ENCODE results near the gene ADAR. TPM values are rescaled to one million over a fixed set of nuclear protein-coding genes. Genes with fewer than 3 reads are reported as not detected.

Gene ADAR
- total RNA-seq, 4 donors from 2014 or later: 89.1 to 168 (median 114) TPM

GRCh38 chr1:154553056-154554030 is 54.6 kb downstream of the ADAR start:
- intact Hi-C loops (cut with DNase I): no loop called here
- H3K4me1 ChIP-seq: peaks cover 28 to 36% of the 10 kb centered on the region in 2 donors
- peaks cover 66 to 68% of the 10 kb centered on the region in 2 donors for H3K36me3 ChIP-seq
- H3K4me3 ChIP-seq (replicated peaks in 1 of 3): no peak overlapping the region
- no peaks in the 10 kb centered on the region for H3K9me3 ChIP-seq
- H3K27ac ChIP-seq: no peak overlapping the region
- no peaks in the 10 kb centered on the region for H3K27me3 ChIP-seq
- no peak for DNase-seq
- TF ChIP-seq POLR2A (IDR thresholded peaks at IDR 0.05): no peak
- TF ChIP-seq CTCF (IDR thresholded peaks at IDR 0.05): no peak
- 73 to 82% methylated on average over 11 to 12 of the region's 12 CpGs for WGBS, 2 donors

- Histone ChIP-seq H3K27ac (peak overlapping the region in 2 of 3 donors; percentile 15 to 38), H3K9me3 (no peaks in the 10 kb centered on the region), H3K36me3 (peaks cover 66 to 68% of the 10 kb centered on the region in 2 donors), H3K4me1 (peaks cover 21 to 30% of the 10 kb centered on the region in 2 donors), H3K4me3 (replicated peaks in 1 of 3) (no peak overlapping the region), H3K27me3 (no peaks in the 10 kb centered on the region)
- TF ChIP-seq CTCF (IDR thresholded peaks at IDR 0.05): no peak
- 38 to 48% methylated on average over 6 of the region's 6 CpGs for WGBS, 2 donors
- intact Hi-C loops (cut with DNase I): no loop called here
- DNase-seq: peak; percentile 57 to 62
These were observed 56.0 kb downstream of the ADAR start for GRCh38 chr1:154552036-154552435.

GRCh38 chr1:154551474-154551873 is 56.5 kb downstream of the ADAR start:
- intact Hi-C loops (cut with DNase I): no loop called here

GRCh38 chr1:154550657-154551056 is 57.3 kb downstream of the ADAR start:
- intact Hi-C loops (cut with DNase I): no loop called here
- TF ChIP-seq CTCF (IDR thresholded peaks at IDR 0.05) (no peak), POLR2A (IDR thresholded peaks at IDR 0.05) (no peak)
- WGBS, 2 donors: 67 to 76% methylated on average over 6 of the region's 6 CpGs
- Histone ChIP-seq H3K9me3 (no peaks in the 10 kb centered on the region), H3K4me1 (peaks cover 8 to 16% of the 10 kb centered on the region in 2 donors), H3K4me3 (replicated peaks in 1 of 3) (no peak overlapping the region), H3K36me3 (peaks cover 66 to 68% of the 10 kb centered on the region in 2 donors), H3K27ac (no peak overlapping the region), H3K27me3 (no peaks in the 10 kb centered on the region)
- DNase-seq: no peak

More at GRCh38 chr1:154551474-154551873, 56.5 kb downstream of the ADAR start:
- TF ChIP-seq CTCF (IDR thresholded peaks at IDR 0.05) (no peak), POLR2A (IDR thresholded peaks at IDR 0.05) (no peak)
- Histone ChIP-seq H3K27ac (peak overlapping the region in 2 of 3 donors; percentile 15 to 38), H3K4me3 (replicated peaks in 1 of 3) (no peak overlapping the region), H3K9me3 (no peaks in the 10 kb centered on the region), H3K27me3 (no peaks in the 10 kb centered on the region), H3K36me3 (peaks cover 66 to 68% of the 10 kb centered on the region in 2 donors), H3K4me1 (peaks cover 15 to 24% of the 10 kb centered on the region in 2 donors)
- DNase-seq: no peak
- 48% methylated on average over 3 of the region's 4 CpGs; no CpG with 5 or more reads in 1 of the 2 donors for whole genome bisulfite sequencing, 2 donors

- 75 to 81% methylated on average over 5 of the region's 5 CpGs for WGBS, 2 donors
- no peak overlapping the region for H3K27ac ChIP-seq
- no peak for DNase-seq
- H3K27me3 ChIP-seq: no peaks in the 10 kb centered on the region
- peaks cover 8 to 15% of the 10 kb centered on the region in 2 donors for H3K4me1 ChIP-seq
- intact Hi-C loops (cut with DNase I): no loop called here
- TF ChIP-seq CTCF (IDR thresholded peaks at IDR 0.05) (no peak), POLR2A (IDR thresholded peaks at IDR 0.05) (no peak)
- no peak overlapping the region for H3K4me3 ChIP-seq (replicated peaks in 1 of 3)
- no peaks in the 10 kb centered on the region for H3K9me3 ChIP-seq
- peaks cover 60 to 65% of the 10 kb centered on the region in 2 donors for H3K36me3 ChIP-seq
These were observed 57.9 kb downstream of the ADAR start for GRCh38 chr1:154550070-154550469.
